WTC11 (cell line): ENCODE measurements around the gene PCDHA5. TPM values are rescaled to one million over a fixed set of nuclear protein-coding genes. Genes with fewer than 3 reads are reported as not detected.

Source experiments
- ATAC-seq: fragments of 200-7000 bp; cut with Tn5 transposase; 2 replicates; pipeline ENCODE4 v1.10.0; 2021; ENCODE audit warnings: mild to moderate bottlenecking, moderate library complexity
- CTCF ChIA-PET: fragments of 300-600 bp; sonication (Branson Sonifier 250); formaldehyde crosslinking; loops from one replicate; lab custom pipeline; 2021; ENCODE audit warnings: antibody characterized with exemption; lab: Charles Lee
- POLR2A ChIA-PET: fragments of 350-600 bp; sonication (Branson Sonifier 250); formaldehyde crosslinking; loops from one replicate; lab custom pipeline; 2021; ENCODE audit warnings: antibody characterized with exemption; lab: Charles Lee
- DNase-seq: peaks from one replicate; pipeline ENCODE4 v3.0.0; 2021; ENCODE audit warnings: low spot score
- H3K27ac Mint-ChIP-seq: 2 replicates; pipeline ENCODE4 v1.8.0; 2021; ENCODE audit warnings: mixed read lengths
- H3K27me3 Mint-ChIP-seq: 2 replicates; pipeline ENCODE4 v1.8.0; 2021; ENCODE audit warnings: low read depth, mild to moderate bottlenecking, moderate library complexity, mixed read lengths
- H3K36me3 Mint-ChIP-seq: 2 replicates; pipeline ENCODE4 v1.8.0; 2021; ENCODE audit warnings: mixed read lengths
- H3K4me1 Mint-ChIP-seq: 2 replicates; pipeline ENCODE4 v1.8.0; 2022; ENCODE audit warnings: mixed read lengths
- H3K4me3 Mint-ChIP-seq: 2 replicates; pipeline ENCODE4 v1.8.0; 2021; ENCODE audit warnings: mild to moderate bottlenecking, moderate library complexity, mixed read lengths
- H3K9me3 Mint-ChIP-seq: 2 replicates; pipeline ENCODE4 v1.8.0; 2021; ENCODE audit warnings: mixed read lengths
- FOXP1 ChIP-seq: sonication (generic); formaldehyde crosslinking; IDR thresholded peaks from 2 replicates; pipeline ENCODE4 v1.8.0; 2022; ENCODE audit warnings: missing genetic modification reagents, mild to moderate bottlenecking, moderate library complexity, borderline replicate concordance
- GABPB1 ChIP-seq: sonication (generic); formaldehyde crosslinking; IDR thresholded peaks from 2 replicates; pipeline ENCODE4 v1.8.1; 2023; ENCODE audit warnings: mild to moderate bottlenecking, missing genetic modification reagents
- GTF2I ChIP-seq: fragments of 250-450 bp; sonication (Bioruptor Pico); conservative IDR thresholded peaks from 2 replicates; pipeline ENCODE4 v1.4.0; 2021; ENCODE audit warnings: mild to moderate bottlenecking
- PRDM15 ChIP-seq: sonication (generic); formaldehyde crosslinking; IDR thresholded peaks from 2 replicates; pipeline ENCODE4 v1.8.0; 2022; ENCODE audit warnings: missing genetic modification reagents
- ZNF138 ChIP-seq: sonication (generic); formaldehyde crosslinking; conservative IDR thresholded peaks from 2 replicates; pipeline ENCODE4 v1.8.1; 2022; ENCODE audit warnings: mild to moderate bottlenecking, moderate library complexity, missing genetic modification reagents
- ZNF317 ChIP-seq: sonication (generic); formaldehyde crosslinking; IDR thresholded peaks from 2 replicates; pipeline ENCODE4 v1.8.1; 2023; ENCODE audit warnings: low read depth, mild to moderate bottlenecking, moderate library complexity, missing genetic modification reagents, borderline replicate concordance
- total RNA-seq: library from RNA; stranded (reverse); gene quantifications from 3 replicates; pipeline ENCODE4 v1.2.3, GENCODE V29; 2021
- TF ChIP-seq, protein P1 (sequence below): fragments of 250-450 bp; sonication (Bioruptor Pico); IDR thresholded peaks from 2 replicates; pipeline ENCODE4 v1.9.0; 2021; ENCODE audit warnings: mild to moderate bottlenecking, borderline replicate concordance
- TF ChIP-seq, protein P2 (sequence below): sonication (generic); formaldehyde crosslinking; conservative IDR thresholded peaks from 2 replicates; pipeline ENCODE4 v1.8.1; 2023; ENCODE audit warnings: mild to moderate bottlenecking, low read depth, missing genetic modification reagents, moderate library complexity

PCDHA5 gene
- total RNA-seq, 1 experiment from 2014 or later = 0.90 TPM

GRCh38 chr5:140869555-140869886 is 48.1 kb downstream of the PCDHA5 start:
- ChIA-PET CTCF (interaction anchor here (0.6 to 4.7 kb wide), 47 partner anchors 8 to 365 kb away, joined by 3 to 99 read pairs (median 5); partner anchors contain the start of genes HARS1, HARS2, PCDHA1 and PCDHA10), POLR2A (interaction anchor here (0.6 to 1.8 kb wide), 4 partner anchors 14 to 182 kb away, joined by 3 to 13 read pairs (median 6); partner anchors contain the start of gene PCDHA10)
- Mint-ChIP-seq H3K9me3 (peaks cover 4% of the 10 kb centered on the region), H3K27ac (peak overlapping the region; percentile 78; the same call in 1 of the 2 replicates), H3K27me3 (no peaks in the 10 kb centered on the region), H3K4me1 (peaks cover 21% of the 10 kb centered on the region), H3K4me3 (peak overlapping the region; percentile 88), H3K36me3 (peaks cover 30% of the 10 kb centered on the region)
- TF ChIP-seq, protein P1, sequence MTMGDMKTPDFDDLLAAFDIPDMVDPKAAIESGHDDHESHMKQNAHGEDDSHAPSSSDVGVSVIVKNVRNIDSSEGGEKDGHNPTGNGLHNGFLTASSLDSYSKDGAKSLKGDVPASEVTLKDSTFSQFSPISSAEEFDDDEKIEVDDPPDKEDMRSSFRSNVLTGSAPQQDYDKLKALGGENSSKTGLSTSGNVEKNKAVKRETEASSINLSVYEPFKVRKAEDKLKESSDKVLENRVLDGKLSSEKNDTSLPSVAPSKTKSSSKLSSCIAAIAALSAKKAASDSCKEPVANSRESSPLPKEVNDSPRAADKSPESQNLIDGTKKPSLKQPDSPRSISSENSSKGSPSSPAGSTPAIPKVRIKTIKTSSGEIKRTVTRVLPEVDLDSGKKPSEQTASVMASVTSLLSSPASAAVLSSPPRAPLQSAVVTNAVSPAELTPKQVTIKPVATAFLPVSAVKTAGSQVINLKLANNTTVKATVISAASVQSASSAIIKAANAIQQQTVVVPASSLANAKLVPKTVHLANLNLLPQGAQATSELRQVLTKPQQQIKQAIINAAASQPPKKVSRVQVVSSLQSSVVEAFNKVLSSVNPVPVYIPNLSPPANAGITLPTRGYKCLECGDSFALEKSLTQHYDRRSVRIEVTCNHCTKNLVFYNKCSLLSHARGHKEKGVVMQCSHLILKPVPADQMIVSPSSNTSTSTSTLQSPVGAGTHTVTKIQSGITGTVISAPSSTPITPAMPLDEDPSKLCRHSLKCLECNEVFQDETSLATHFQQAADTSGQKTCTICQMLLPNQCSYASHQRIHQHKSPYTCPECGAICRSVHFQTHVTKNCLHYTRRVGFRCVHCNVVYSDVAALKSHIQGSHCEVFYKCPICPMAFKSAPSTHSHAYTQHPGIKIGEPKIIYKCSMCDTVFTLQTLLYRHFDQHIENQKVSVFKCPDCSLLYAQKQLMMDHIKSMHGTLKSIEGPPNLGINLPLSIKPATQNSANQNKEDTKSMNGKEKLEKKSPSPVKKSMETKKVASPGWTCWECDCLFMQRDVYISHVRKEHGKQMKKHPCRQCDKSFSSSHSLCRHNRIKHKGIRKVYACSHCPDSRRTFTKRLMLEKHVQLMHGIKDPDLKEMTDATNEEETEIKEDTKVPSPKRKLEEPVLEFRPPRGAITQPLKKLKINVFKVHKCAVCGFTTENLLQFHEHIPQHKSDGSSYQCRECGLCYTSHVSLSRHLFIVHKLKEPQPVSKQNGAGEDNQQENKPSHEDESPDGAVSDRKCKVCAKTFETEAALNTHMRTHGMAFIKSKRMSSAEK (CRISPR knock-in tag) = no peak
- ATAC-seq = peak; percentile 61; the same call in 1 of the 2 replicates
- DNase-seq = no peak

DNA sequence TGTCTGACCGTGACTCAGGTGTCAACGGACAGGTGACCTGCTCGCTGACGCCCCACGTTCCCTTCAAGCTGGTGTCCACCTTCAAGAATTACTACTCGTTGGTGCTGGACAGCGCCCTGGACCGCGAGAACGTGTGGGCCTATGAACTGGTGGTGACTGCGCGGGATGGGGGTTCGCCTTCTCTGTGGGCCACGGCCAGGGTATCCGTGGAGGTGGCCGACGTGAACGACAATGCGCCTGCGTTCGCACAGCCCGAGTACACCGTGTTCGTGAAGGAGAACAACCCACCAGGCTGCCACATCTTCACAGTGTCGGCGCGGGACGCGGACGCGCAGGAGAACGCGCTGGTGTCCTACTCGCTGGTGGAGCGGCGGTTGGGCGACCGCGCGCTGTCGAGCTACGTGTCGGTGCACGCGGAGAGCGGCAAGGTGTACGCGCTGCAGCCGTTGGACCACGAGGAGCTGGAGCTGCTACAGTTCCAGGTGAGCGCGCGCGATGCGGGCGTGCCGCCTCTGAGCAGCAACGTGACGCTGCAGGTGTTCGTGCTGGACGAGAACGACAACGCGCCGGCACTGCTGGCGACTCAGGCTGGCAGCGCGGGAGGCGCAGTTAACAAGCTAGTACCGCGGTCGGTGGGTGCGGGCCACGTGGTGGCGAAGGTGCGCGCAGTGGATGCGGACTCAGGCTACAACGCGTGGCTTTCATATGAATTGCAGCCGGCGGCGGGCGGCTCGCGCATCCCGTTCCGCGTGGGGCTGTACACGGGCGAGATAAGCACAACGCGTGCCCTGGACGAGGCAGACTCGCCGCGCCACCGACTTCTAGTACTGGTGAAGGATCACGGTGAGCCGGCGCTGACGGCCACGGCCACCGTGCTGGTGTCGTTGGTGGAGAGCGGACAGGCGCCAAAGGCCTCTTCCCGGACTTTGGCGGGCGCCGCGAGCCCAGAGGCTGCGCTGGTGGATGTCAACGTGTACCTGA is 49.1 kb downstream of the PCDHA5 start:
- H3K4me1 Mint-ChIP-seq = peaks cover 26% of the 10 kb centered on the region
- POLR2A ChIA-PET = interaction anchor here (0.6 kb wide), 1 partner anchor 219 kb away, joined by 4 read pairs; no protein-coding TSS in a partner anchor
- no peak for DNase-seq
- no peak overlapping the region for H3K4me3 Mint-ChIP-seq
- TF ChIP-seq GTF2I (CRISPR knock-in tag) = no peak
- no peak for TF ChIP-seq GABPB1 (CRISPR knock-in tag)
- TF ChIP-seq, protein P2, sequence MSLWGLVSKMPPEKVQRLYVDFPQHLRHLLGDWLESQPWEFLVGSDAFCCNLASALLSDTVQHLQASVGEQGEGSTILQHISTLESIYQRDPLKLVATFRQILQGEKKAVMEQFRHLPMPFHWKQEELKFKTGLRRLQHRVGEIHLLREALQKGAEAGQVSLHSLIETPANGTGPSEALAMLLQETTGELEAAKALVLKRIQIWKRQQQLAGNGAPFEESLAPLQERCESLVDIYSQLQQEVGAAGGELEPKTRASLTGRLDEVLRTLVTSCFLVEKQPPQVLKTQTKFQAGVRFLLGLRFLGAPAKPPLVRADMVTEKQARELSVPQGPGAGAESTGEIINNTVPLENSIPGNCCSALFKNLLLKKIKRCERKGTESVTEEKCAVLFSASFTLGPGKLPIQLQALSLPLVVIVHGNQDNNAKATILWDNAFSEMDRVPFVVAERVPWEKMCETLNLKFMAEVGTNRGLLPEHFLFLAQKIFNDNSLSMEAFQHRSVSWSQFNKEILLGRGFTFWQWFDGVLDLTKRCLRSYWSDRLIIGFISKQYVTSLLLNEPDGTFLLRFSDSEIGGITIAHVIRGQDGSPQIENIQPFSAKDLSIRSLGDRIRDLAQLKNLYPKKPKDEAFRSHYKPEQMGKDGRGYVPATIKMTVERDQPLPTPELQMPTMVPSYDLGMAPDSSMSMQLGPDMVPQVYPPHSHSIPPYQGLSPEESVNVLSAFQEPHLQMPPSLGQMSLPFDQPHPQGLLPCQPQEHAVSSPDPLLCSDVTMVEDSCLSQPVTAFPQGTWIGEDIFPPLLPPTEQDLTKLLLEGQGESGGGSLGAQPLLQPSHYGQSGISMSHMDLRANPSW (CRISPR knock-in tag) = no peak
- no peak for TF ChIP-seq ZNF317
- TF ChIP-seq FOXP1 (CRISPR knock-in tag) = 0 out of 2 replicates have a peak, but pooled peaks have one; percentile 44
- no peak for TF ChIP-seq PRDM15 (CRISPR knock-in tag)
- no peak for TF ChIP-seq ZNF138 (CRISPR knock-in tag)
- peaks cover 28% of the 10 kb centered on the region for H3K36me3 Mint-ChIP-seq
- H3K9me3 Mint-ChIP-seq = peaks cover 4% of the 10 kb centered on the region
- CTCF ChIA-PET = interaction anchor here (1.0 to 4.7 kb wide), 16 partner anchors 10 to 181 kb away, joined by 3 to 99 read pairs (median 14); partner anchors contain the start of genes HARS1, HARS2, PCDHA1 and PCDHA10
- no peak for ATAC-seq
- no peaks in the 10 kb centered on the region for H3K27me3 Mint-ChIP-seq
- H3K27ac Mint-ChIP-seq = no peak overlapping the region

Other genes with a start within 250 kb of the PCDHA5 start
- gene CD14, start 188.4 kb upstream of the PCDHA5 start, total RNA-seq = 0.27 to 0.63 TPM (median 0.53 TPM) in 3 replicates
- gene TMCO6, start 182.2 kb upstream of the PCDHA5 start, total RNA-seq = 28.7 to 32.6 TPM (median 32.2 TPM) in 3 replicates
- 74.8 to 81.5 TPM (median 77.7 TPM) in 3 replicates for gene NDUFA2, start 174.0 kb upstream of the PCDHA5 start, total RNA-seq
- gene IK, start 173.8 kb upstream of the PCDHA5 start, total RNA-seq = 58.5 to 69.2 TPM (median 64.5 TPM) in 3 replicates
- gene WDR55, start 156.7 kb upstream of the PCDHA5 start, total RNA-seq = 22.1 to 25.3 TPM (median 23.5 TPM) in 3 replicates
- gene DND1, start 148.0 kb upstream of the PCDHA5 start, total RNA-seq = 2.1 to 3.3 TPM (median 2.9 TPM) in 3 replicates
- 51.9 to 55.6 TPM (median 52.5 TPM) in 3 replicates for gene HARS1, start 130.2 kb upstream of the PCDHA5 start, total RNA-seq
- 26.8 to 28.9 TPM (median 27.7 TPM) in 3 replicates for gene HARS2, start 130.2 kb upstream of the PCDHA5 start, total RNA-seq
- 50.3 to 57.2 TPM (median 54.7 TPM) in 3 replicates for gene ZMAT2, start 121.2 kb upstream of the PCDHA5 start, total RNA-seq
- gene PCDHA1, start 35.5 kb upstream of the PCDHA5 start, total RNA-seq = 2.2 to 2.7 TPM (median 2.4 TPM) in 3 replicates
- gene PCDHA2, start 26.8 kb upstream of the PCDHA5 start, total RNA-seq = 2.0 to 2.4 TPM (median 2.1 TPM) in 3 replicates
- gene PCDHA3, start 20.6 kb upstream of the PCDHA5 start, total RNA-seq = 3.3 to 3.4 TPM (median 3.3 TPM) in 3 replicates
- 5.4 to 6.3 TPM (median 5.6 TPM) in 3 replicates for gene PCDHA4, start 14.5 kb upstream of the PCDHA5 start, total RNA-seq
- gene PCDHA6, start 6.3 kb downstream of the PCDHA5 start, total RNA-seq = 2.0 to 2.4 TPM (median 2.4 TPM) in 3 replicates
- gene PCDHA7, start 12.7 kb downstream of the PCDHA5 start, total RNA-seq = 2.3 to 2.7 TPM (median 2.4 TPM) in 3 replicates
- gene PCDHA8, start 19.6 kb downstream of the PCDHA5 start, total RNA-seq = 0.85 to 1.3 TPM (median 1.3 TPM) in 3 replicates
- gene PCDHA9, start 26.8 kb downstream of the PCDHA5 start, total RNA-seq = 1.1 to 1.5 TPM (median 1.4 TPM) in 3 replicates
- gene PCDHA10, start 34.3 kb downstream of the PCDHA5 start, total RNA-seq = 10.8 to 12.0 TPM (median 11.6 TPM) in 3 replicates
- gene PCDHA11, start 47.3 kb downstream of the PCDHA5 start, total RNA-seq = 5.8 to 8.7 TPM (median 7.9 TPM) in 3 replicates
- 9.6 to 10.7 TPM (median 10.1 TPM) in 3 replicates for gene PCDHA12, start 53.7 kb downstream of the PCDHA5 start, total RNA-seq
- 2.4 to 3.8 TPM (median 3.0 TPM) in 3 replicates for gene PCDHA13, start 60.5 kb downstream of the PCDHA5 start, total RNA-seq
- gene PCDHAC1, start 104.7 kb downstream of the PCDHA5 start, total RNA-seq = 8.2 to 8.6 TPM (median 8.4 TPM) in 3 replicates
- gene PCDHAC2, start 144.9 kb downstream of the PCDHA5 start, total RNA-seq = 6.7 to 11.3 TPM (median 7.9 TPM) in 3 replicates
- 0.09 to 0.13 TPM (median 0.11 TPM) in 3 replicates for gene PCDHB1, start 229.8 kb downstream of the PCDHA5 start, total RNA-seq